Kidney epithelial cell (primary cell): ENCODE data around the gene COPB1. TPM values are rescaled to one million over a fixed set of nuclear protein-coding genes. Genes with fewer than 3 reads are reported as not detected.

Experiments
- DNase-seq: peaks from one replicate; pipeline ENCODE4 v3.0.0-alpha.2; 2010; ENCODE audit warnings: low read depth
- H3K27me3 ChIP-seq: 2 replicates; pipeline ENCODE4 v1.6.0; 2011; ENCODE audit warnings: low read length; ENCODE audit not compliant: control insufficient read depth, insufficient read depth
- H3K36me3 ChIP-seq: 2 replicates; pipeline ENCODE4 v1.5.1; 2011; ENCODE audit warnings: low read length; ENCODE audit not compliant: control insufficient read depth, insufficient read depth
- H3K4me3 ChIP-seq: 2 replicates; pipeline ENCODE4 v1.5.1; 2011; ENCODE audit warnings: low read depth, mild to moderate bottlenecking, control low read depth, low read length
- CTCF ChIP-seq: IDR thresholded peaks from 2 replicates; pipeline ENCODE4 v1.5.1; 2011; ENCODE audit warnings: mild to moderate bottlenecking, moderate library complexity, low read length, control low read depth, inconsistent platforms; ENCODE audit not compliant: insufficient read depth, poor library complexity, severe bottlenecking
- total RNA-seq: library from RNA; depleted of rRNA; stranded (reverse); fragments of >200 nt; gene quantifications from 2 replicates; pipeline ENCODE4 v1.2.3, GENCODE V29; 2015

The COPB1 gene
- total RNA-seq, 1 donor from 2014 or later, result 131 TPM

DNA sequence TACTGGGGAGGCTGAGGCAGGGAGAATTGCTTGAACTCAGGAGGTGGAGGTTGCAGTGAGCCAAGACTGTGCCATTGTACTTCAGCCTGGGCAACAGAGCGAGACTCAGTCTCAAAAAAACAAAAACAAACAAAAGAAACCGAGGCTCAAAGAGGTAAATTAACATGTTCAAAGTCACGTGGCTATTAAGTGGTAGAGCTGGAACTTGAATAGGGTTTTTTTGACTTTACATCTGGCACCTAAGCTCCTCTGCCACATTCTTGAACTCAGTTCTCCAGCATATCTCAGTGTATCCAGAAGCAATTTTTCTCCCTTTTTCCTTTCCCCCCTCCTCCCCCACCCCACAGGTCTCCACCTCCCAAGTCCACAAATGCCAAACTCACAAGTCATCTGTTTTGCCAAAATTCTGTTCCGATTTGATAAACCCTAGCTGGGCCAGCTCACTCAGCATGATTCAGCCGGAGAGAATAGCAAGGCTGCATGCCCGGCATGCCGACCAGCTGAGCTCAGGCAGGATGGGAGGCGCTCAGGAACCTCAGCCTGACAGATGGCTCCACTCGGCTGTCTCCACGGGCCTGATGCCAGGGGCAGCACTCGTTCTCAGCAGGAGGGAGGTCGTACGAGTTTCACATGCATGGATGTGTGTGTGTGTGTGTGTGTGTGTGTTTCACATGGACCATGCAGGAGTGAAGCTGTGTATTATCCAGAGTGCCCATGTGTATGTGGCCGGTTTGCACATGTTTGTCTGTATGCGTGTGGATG, 77.4 kb downstream of the COPB1 start:
- no peak overlapping the region for H3K4me3 ChIP-seq
- no peaks in the 10 kb centered on the region for H3K27me3 ChIP-seq
- DNase-seq, result peak; percentile 99
- TF ChIP-seq CTCF, result no peak
- H3K36me3 ChIP-seq, result no peaks in the 10 kb centered on the region

DNA sequence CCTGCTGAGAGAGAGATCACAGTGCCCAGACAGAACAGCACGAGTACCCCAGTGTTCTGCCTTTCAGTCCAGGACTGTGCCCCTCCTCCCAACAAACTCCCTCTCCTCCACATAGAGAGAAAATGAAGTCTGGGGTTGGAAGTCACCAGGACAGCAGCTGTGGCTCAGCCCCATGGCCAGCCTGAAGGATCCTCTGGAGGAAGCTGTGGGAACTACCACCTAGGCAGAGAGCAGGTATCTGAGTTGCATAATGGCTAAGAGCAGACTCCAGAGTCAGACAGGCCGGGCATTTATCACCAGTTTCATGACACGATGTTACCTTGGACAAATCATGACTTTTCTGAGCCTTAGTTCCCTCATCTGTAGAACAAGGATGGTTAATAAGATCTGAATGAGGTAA, 79.4 kb downstream of the COPB1 start:
- TF ChIP-seq CTCF, result no peak
- Histone ChIP-seq H3K4me3 (no peak overlapping the region), H3K27me3 (no peaks in the 10 kb centered on the region), H3K36me3 (no peaks in the 10 kb centered on the region)
- DNase-seq, result no peak

- no peak overlapping the region for H3K4me3 ChIP-seq
- peak; percentile 56 for TF ChIP-seq CTCF
- DNase-seq, result no peak
Observed at GRCh38 chr11:14418801-14419417, 80.7 kb downstream of the COPB1 start.

DNA sequence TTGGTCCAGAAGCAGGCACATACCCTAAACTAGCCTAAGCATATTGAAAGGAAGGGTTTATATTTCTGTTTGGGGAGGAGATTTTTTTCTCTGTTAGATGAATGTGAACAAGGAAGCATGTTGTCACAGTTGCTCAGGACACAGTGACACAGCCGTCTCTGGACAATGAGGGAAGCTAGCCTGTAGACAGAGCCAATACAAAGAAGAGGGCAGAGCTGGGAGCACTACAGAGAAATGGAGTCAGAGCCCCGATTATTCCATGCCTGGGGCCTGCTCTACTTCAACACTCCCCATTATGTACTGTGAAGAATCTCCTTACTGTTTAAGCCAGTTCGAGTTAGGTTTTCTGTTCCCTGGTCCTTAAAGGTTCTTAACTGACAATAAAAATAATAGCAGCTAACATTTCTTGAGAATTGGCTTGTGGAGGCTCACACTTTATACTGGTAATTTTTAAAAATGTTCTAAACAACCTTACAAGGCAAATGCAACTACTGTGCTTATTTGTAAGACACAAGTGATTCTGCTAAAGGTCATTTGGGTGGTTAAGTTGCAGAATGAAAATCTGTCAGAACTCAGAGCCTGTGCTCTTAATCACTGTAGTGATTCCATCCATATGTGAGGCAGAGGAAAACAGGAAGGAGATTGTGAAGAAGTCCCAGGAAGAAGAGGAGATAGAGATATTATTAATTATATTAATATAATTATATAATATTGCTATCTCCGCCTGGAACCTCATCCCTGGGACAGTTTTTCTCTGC, 81.8 kb downstream of the COPB1 start:
- Histone ChIP-seq H3K36me3 (no peaks in the 10 kb centered on the region), H3K4me3 (no peak overlapping the region), H3K27me3 (no peaks in the 10 kb centered on the region)
- TF ChIP-seq CTCF, result no peak
- DNase-seq, result no peak

More at GRCh38 chr11:14418801-14419417, 80.7 kb downstream of the COPB1 start:
- no peaks in the 10 kb centered on the region for H3K27me3 ChIP-seq
- H3K36me3 ChIP-seq, result no peaks in the 10 kb centered on the region

DNA sequence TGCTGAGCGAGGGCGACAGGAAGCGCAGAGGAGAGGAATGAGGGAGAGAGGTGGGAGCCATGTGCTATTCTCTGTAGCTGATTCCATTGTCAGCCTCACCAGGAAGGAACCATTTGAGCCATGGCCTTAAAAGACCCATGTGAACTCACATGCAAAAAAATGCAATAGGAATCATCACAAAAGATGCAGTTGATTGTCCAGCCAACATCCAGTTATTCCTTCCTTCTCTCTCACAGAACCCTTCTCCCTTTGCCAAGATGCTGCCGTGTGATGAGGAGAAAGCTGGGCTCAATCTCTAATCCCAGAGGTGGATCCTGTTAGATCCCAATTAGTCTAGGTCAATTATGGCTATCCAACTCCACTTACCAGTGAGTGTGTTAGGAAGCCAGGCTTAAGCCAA, 82.4 kb downstream of the COPB1 start:
- H3K36me3 ChIP-seq, result no peaks in the 10 kb centered on the region
- TF ChIP-seq CTCF, result no peak
- H3K27me3 ChIP-seq, result no peaks in the 10 kb centered on the region
- no peak for DNase-seq
- H3K4me3 ChIP-seq, result no peak overlapping the region
